WTC11 (cell line): Measurements from ENCODE around the gene OR4D5. TPM values are rescaled to one million over a fixed set of nuclear protein-coding genes. Genes with fewer than 3 reads are reported as not detected.

Experiments used
- ATAC-seq: fragments of 200-7000 bp; cut with Tn5 transposase; 2 replicates; pipeline ENCODE4 v1.10.0; 2021; ENCODE audit warnings: mild to moderate bottlenecking, moderate library complexity
- Bru-seq: library from RNA; stranded (reverse); fragments of 400-500 nt; gene quantifications from one replicate; lab custom pipeline; 2021; lab: Mats Ljungman, UMichigan
- CTCF ChIA-PET: fragments of 300-600 bp; sonication (Branson Sonifier 250); formaldehyde crosslinking; loops from one replicate; lab custom pipeline; 2021; ENCODE audit warnings: antibody characterized with exemption; lab: Charles Lee
- POLR2A ChIA-PET: fragments of 350-600 bp; sonication (Branson Sonifier 250); formaldehyde crosslinking; loops from one replicate; lab custom pipeline; 2021; ENCODE audit warnings: antibody characterized with exemption; lab: Charles Lee
- DNase-seq: peaks from one replicate; pipeline ENCODE4 v3.0.0; 2021; ENCODE audit warnings: low spot score
- H3K27ac Mint-ChIP-seq: 2 replicates; pipeline ENCODE4 v1.8.0; 2021; ENCODE audit warnings: mixed read lengths
- H3K27me3 Mint-ChIP-seq: 2 replicates; pipeline ENCODE4 v1.8.0; 2021; ENCODE audit warnings: low read depth, mild to moderate bottlenecking, moderate library complexity, mixed read lengths
- H3K36me3 Mint-ChIP-seq: 2 replicates; pipeline ENCODE4 v1.8.0; 2021; ENCODE audit warnings: mixed read lengths
- H3K4me1 Mint-ChIP-seq: 2 replicates; pipeline ENCODE4 v1.8.0; 2022; ENCODE audit warnings: mixed read lengths
- H3K4me3 Mint-ChIP-seq: 2 replicates; pipeline ENCODE4 v1.8.0; 2021; ENCODE audit warnings: mild to moderate bottlenecking, moderate library complexity, mixed read lengths
- H3K9me3 Mint-ChIP-seq: 2 replicates; pipeline ENCODE4 v1.8.0; 2021; ENCODE audit warnings: mixed read lengths
- CBFB ChIP-seq: sonication (generic); formaldehyde crosslinking; IDR thresholded peaks from 2 replicates; pipeline ENCODE4 v1.8.1; 2022; ENCODE audit warnings: mild to moderate bottlenecking, low read depth, missing genetic modification reagents
- CREB1 ChIP-seq: sonication (generic); formaldehyde crosslinking; IDR thresholded peaks from 2 replicates; pipeline ENCODE4 v1.8.0; 2023; ENCODE audit warnings: mild to moderate bottlenecking, missing genetic modification reagents
- EMX1 ChIP-seq: fragments of 250-450 bp; sonication (Bioruptor Pico); IDR thresholded peaks from 2 replicates; pipeline ENCODE4 v1.8.0; 2021; ENCODE audit warnings: mild to moderate bottlenecking
- ESRRA ChIP-seq: sonication (generic); formaldehyde crosslinking; IDR thresholded peaks from 2 replicates; pipeline ENCODE4 v1.8.1; 2022; ENCODE audit warnings: mild to moderate bottlenecking, missing genetic modification reagents, borderline replicate concordance
- GTF2I ChIP-seq: fragments of 250-450 bp; sonication (Bioruptor Pico); conservative IDR thresholded peaks from 2 replicates; pipeline ENCODE4 v1.4.0; 2021; ENCODE audit warnings: mild to moderate bottlenecking
- NFYB ChIP-seq: sonication (generic); formaldehyde crosslinking; conservative IDR thresholded peaks from 2 replicates; pipeline ENCODE4 v1.8.0; 2022; ENCODE audit warnings: low read depth, missing genetic modification reagents
- NR2C2 ChIP-seq: sonication (generic); formaldehyde crosslinking; IDR thresholded peaks from 2 replicates; pipeline ENCODE4 v1.8.0; 2022; ENCODE audit warnings: mild to moderate bottlenecking, missing genetic modification reagents
- OVOL2 ChIP-seq: fragments of 250-450 bp; sonication (Bioruptor Pico); IDR thresholded peaks from 2 replicates; pipeline ENCODE4 v1.9.0; 2021; ENCODE audit warnings: mild to moderate bottlenecking, borderline replicate concordance
- RELA ChIP-seq: sonication (generic); formaldehyde crosslinking; IDR thresholded peaks from 2 replicates; pipeline ENCODE4 v1.8.1; 2022; ENCODE audit warnings: missing genetic modification reagents, mild to moderate bottlenecking, borderline replicate concordance
- ZBTB21 ChIP-seq: sonication (generic); formaldehyde crosslinking; IDR thresholded peaks from 2 replicates; pipeline ENCODE4 v1.8.1; 2023; ENCODE audit warnings: mild to moderate bottlenecking, missing genetic modification reagents, borderline replicate concordance
- ZNF121 ChIP-seq: sonication (generic); formaldehyde crosslinking; IDR thresholded peaks from 2 replicates; pipeline ENCODE4 v1.8.0; 2023; ENCODE audit warnings: missing genetic modification reagents
- ZNF263 ChIP-seq: sonication (generic); formaldehyde crosslinking; IDR thresholded peaks from 2 replicates; pipeline ENCODE4 v1.8.1; 2022; ENCODE audit warnings: low read depth, mild to moderate bottlenecking, moderate library complexity, missing genetic modification reagents
- ZNF317 ChIP-seq: sonication (generic); formaldehyde crosslinking; IDR thresholded peaks from 2 replicates; pipeline ENCODE4 v1.8.1; 2023; ENCODE audit warnings: low read depth, mild to moderate bottlenecking, moderate library complexity, missing genetic modification reagents, borderline replicate concordance
- long read RNA-seq, 3 experiments: library from RNA in 1 of 3; library from capped mRNA in 1 of 3; library from polyadenylated mRNA in 1 of 3; unstranded in 2 of 3; stranded (forward) in 1 of 3; transcript quantifications; one replicate each; pipeline ENCODE4 v2.0.0, GENCODE V29; 2021
- total RNA-seq: library from RNA; stranded (reverse); gene quantifications from 3 replicates; pipeline ENCODE4 v1.2.3, GENCODE V29; 2021
- TF ChIP-seq, protein P1 (sequence below): sonication (generic); formaldehyde crosslinking; IDR thresholded peaks from 2 replicates; pipeline ENCODE4 v1.8.1; 2022; ENCODE audit warnings: mild to moderate bottlenecking, missing genetic modification reagents, moderate library complexity, borderline replicate concordance
- TF ChIP-seq, protein P2 (sequence below): fragments of 250-450 bp; sonication (Bioruptor Pico); IDR thresholded peaks from 2 replicates; pipeline ENCODE4 v1.9.0; 2021; ENCODE audit warnings: mild to moderate bottlenecking
- TF ChIP-seq, protein P3 (sequence below): fragments of 250-450 bp; sonication (Bioruptor Pico); IDR thresholded peaks from 2 replicates; pipeline ENCODE4 v1.8.0; 2021; ENCODE audit warnings: mild to moderate bottlenecking
- TF ChIP-seq, protein P4 (sequence below): sonication (generic); formaldehyde crosslinking; IDR thresholded peaks from 2 replicates; pipeline ENCODE4 v1.8.1; 2023; ENCODE audit warnings: mild to moderate bottlenecking, missing genetic modification reagents
- TF ChIP-seq, protein P5 (sequence below): sonication (generic); formaldehyde crosslinking; IDR thresholded peaks from 2 replicates; pipeline ENCODE4 v1.8.0; 2022; ENCODE audit warnings: mild to moderate bottlenecking, missing genetic modification reagents

OR4D5 gene
- total RNA-seq (not detected in 3 replicates), Bru-seq, nascent RNA (percentile 11 among the genes with signal in this experiment)
- long read RNA-seq, experiment 1 = 0 reads
- long read RNA-seq, experiment 2 = 0 reads
- long read RNA-seq, experiment 3 = 0 reads

DNA sequence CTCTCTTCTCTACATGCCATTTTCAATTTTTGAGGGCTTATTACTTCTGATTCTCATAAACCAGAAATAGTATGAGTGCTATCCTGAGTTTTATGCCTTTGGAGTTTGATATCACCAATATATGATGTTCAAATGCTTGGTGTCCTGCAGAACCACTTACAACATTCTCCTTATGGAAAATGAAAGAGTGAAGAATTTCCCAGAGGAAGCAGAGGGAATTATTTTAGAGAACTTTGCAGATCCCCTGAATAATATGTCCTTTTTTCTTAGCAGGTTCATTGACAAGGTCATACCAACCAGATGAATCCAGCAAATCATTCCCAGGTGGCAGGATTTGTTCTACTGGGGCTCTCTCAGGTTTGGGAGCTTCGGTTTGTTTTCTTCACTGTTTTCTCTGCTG lies at the start of gene OR4D5:
OR4D5 (plus strand) TSS at position 301 of the 400 bp plus-strand sequence; CDS start at position 301, 0 bp downstream.
- H3K27me3 Mint-ChIP-seq = no peaks in the 10 kb centered on the region
- CTCF ChIA-PET = no interaction called here
- H3K9me3 Mint-ChIP-seq = peaks cover 14% of the 10 kb centered on the region
- no peaks in the 10 kb centered on the region for H3K4me1 Mint-ChIP-seq
- POLR2A ChIA-PET = no interaction called here
- H3K36me3 Mint-ChIP-seq = no peaks in the 10 kb centered on the region
- no peak within 1 kb of the TSS for H3K27ac Mint-ChIP-seq
- DNase-seq = no peak
- no peak for TF ChIP-seq NR2C2 (CRISPR knock-in tag)
- TF ChIP-seq, protein P1, sequence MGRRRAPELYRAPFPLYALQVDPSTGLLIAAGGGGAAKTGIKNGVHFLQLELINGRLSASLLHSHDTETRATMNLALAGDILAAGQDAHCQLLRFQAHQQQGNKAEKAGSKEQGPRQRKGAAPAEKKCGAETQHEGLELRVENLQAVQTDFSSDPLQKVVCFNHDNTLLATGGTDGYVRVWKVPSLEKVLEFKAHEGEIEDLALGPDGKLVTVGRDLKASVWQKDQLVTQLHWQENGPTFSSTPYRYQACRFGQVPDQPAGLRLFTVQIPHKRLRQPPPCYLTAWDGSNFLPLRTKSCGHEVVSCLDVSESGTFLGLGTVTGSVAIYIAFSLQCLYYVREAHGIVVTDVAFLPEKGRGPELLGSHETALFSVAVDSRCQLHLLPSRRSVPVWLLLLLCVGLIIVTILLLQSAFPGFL = no peak
- no peak for ATAC-seq
- H3K4me3 Mint-ChIP-seq = no peak within 1 kb of the TSS

DNA sequence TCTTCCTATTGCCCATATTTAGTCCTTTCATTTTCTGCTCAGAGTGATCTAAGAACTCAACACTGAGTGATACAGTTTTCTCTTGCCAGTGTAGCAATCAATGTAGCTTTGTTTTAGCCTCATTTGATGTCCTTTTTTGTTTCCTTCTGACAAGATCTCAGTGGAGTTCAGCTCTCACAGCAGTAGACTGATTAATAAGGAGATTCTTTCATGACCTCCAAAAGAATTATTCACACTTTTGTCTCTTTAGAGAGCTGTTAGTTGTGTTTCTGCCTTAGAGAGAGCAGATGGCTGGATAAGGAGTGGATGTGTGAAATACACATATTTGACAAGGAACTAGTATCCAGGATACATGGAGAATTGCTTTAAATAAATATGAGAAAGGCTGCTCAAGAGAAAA lies 47.4 kb upstream of the OR4D5 start:
- peaks cover 5% of the 10 kb centered on the region for H3K4me1 Mint-ChIP-seq
- POLR2A ChIA-PET = no interaction called here
- DNase-seq (no peak), ATAC-seq (no peak)
- CTCF ChIA-PET = no interaction called here
- no peaks in the 10 kb centered on the region; the same call in 1 of the 2 replicates for H3K9me3 Mint-ChIP-seq
- TF ChIP-seq, protein P2, sequence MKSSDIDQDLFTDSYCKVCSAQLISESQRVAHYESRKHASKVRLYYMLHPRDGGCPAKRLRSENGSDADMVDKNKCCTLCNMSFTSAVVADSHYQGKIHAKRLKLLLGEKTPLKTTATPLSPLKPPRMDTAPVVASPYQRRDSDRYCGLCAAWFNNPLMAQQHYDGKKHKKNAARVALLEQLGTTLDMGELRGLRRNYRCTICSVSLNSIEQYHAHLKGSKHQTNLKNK (CRISPR knock-in tag) = no peak
- TF ChIP-seq ZNF317 (CRISPR knock-in tag) (no peak), CBFB (CRISPR knock-in tag) (no peak)
- TF ChIP-seq, protein P3, sequence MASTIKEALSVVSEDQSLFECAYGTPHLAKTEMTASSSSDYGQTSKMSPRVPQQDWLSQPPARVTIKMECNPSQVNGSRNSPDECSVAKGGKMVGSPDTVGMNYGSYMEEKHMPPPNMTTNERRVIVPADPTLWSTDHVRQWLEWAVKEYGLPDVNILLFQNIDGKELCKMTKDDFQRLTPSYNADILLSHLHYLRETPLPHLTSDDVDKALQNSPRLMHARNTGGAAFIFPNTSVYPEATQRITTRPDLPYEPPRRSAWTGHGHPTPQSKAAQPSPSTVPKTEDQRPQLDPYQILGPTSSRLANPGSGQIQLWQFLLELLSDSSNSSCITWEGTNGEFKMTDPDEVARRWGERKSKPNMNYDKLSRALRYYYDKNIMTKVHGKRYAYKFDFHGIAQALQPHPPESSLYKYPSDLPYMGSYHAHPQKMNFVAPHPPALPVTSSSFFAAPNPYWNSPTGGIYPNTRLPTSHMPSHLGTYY (CRISPR knock-in tag) = no peak
- no peak overlapping the region for H3K27ac Mint-ChIP-seq
- H3K27me3 Mint-ChIP-seq = no peaks in the 10 kb centered on the region
- no peak overlapping the region for H3K4me3 Mint-ChIP-seq
- H3K36me3 Mint-ChIP-seq = no peaks in the 10 kb centered on the region

DNA sequence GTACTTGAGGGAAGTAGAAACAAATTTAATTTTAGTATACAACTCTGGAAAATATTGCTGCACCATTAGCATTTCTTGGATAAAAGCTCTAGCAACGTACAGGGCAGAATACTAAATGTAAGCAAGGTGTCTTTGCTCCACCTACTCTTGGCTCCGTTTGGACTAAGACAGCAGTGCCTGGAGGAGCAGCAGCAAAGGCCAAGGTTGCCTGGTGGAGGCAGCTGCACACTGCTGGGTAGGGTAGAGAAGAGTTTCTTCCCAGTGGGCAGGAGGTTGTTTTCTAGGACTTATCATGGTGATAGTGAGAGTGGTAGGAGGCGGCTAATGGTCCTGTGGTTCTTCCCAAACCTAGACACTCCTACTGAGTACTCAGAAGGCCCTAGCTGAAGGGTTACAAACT lies 39.6 kb upstream of the OR4D5 start:
- ChIA-PET POLR2A (no interaction called here), CTCF (no interaction called here)
- Mint-ChIP-seq H3K9me3 (no peaks in the 10 kb centered on the region; the same call in 1 of the 2 replicates), H3K4me1 (peaks cover 8% of the 10 kb centered on the region), H3K4me3 (no peak overlapping the region), H3K27me3 (no peaks in the 10 kb centered on the region)
- DNase-seq = no peak
- no peak for TF ChIP-seq EMX1
- no peak for TF ChIP-seq OVOL2
- TF ChIP-seq GTF2I (CRISPR knock-in tag) = no peak
- TF ChIP-seq CREB1 (CRISPR knock-in tag) = no peak
- no peak for TF ChIP-seq ZBTB21 (CRISPR knock-in tag)
- TF ChIP-seq ZNF263 = no peak
- no peak for TF ChIP-seq ESRRA (CRISPR knock-in tag)
- no peak for TF ChIP-seq RELA (CRISPR knock-in tag)
- TF ChIP-seq, protein P4, sequence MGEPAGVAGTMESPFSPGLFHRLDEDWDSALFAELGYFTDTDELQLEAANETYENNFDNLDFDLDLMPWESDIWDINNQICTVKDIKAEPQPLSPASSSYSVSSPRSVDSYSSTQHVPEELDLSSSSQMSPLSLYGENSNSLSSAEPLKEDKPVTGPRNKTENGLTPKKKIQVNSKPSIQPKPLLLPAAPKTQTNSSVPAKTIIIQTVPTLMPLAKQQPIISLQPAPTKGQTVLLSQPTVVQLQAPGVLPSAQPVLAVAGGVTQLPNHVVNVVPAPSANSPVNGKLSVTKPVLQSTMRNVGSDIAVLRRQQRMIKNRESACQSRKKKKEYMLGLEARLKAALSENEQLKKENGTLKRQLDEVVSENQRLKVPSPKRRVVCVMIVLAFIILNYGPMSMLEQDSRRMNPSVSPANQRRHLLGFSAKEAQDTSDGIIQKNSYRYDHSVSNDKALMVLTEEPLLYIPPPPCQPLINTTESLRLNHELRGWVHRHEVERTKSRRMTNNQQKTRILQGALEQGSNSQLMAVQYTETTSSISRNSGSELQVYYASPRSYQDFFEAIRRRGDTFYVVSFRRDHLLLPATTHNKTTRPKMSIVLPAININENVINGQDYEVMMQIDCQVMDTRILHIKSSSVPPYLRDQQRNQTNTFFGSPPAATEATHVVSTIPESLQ (CRISPR knock-in tag) = no peak
- TF ChIP-seq, protein P5, sequence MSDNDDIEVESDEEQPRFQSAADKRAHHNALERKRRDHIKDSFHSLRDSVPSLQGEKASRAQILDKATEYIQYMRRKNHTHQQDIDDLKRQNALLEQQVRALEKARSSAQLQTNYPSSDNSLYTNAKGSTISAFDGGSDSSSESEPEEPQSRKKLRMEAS (CRISPR knock-in tag) = no peak
- no peak for TF ChIP-seq ZNF121 (CRISPR knock-in tag)
- no peak for TF ChIP-seq NFYB (CRISPR knock-in tag)
- TF ChIP-seq, all 79 proteins: peak for 0
- H3K36me3 Mint-ChIP-seq = no peaks in the 10 kb centered on the region
- ATAC-seq = no peak; the same call in none of the 2 replicates
- no peak overlapping the region for H3K27ac Mint-ChIP-seq
